GM12878 (cell line): ENCODE results near the gene STX12. TPM values are rescaled to one million over a fixed set of nuclear protein-coding genes. Genes with fewer than 3 reads are reported as not detected.

ENCODE experiments used
- BCL11A ChIP-seq: IDR thresholded peaks from 2 replicates; pipeline ENCODE4 v1.6.1; 2011; ENCODE audit warnings: low read depth, low read length
- CHD2 ChIP-seq: IDR thresholded peaks from 2 replicates; pipeline ENCODE4 v1.6.1; 2011; ENCODE audit warnings: low read depth, low read length, improper control_type of control experiment, borderline replicate concordance
- CREB1 ChIP-seq: IDR thresholded peaks from 2 replicates; pipeline ENCODE4 v1.6.1; 2012; ENCODE audit warnings: low read depth, mild to moderate bottlenecking, inconsistent platforms
- E2F4 ChIP-seq: IDR thresholded peaks from 2 replicates; pipeline ENCODE4 v1.6.1; 2012; ENCODE audit warnings: low read depth, low read length, improper control_type of control experiment
- EGR1 ChIP-seq, 2 experiments: IDR thresholded peaks; 1 replicate in 1 of 2; 2 replicates in 1 of 2; pipeline ENCODE4 v1.6.1; 2011 to 2012; ENCODE audit warnings: low read depth in 2 of 2, low read length in 2 of 2, borderline replicate concordance in 1 of 2, mild to moderate bottlenecking in 1 of 2, moderate library complexity in 1 of 2
- IKZF1 ChIP-seq: fragments of 450-650 bp; conservative IDR thresholded peaks from 2 replicates; pipeline ENCODE4 v1.6.1; 2017; ENCODE audit warnings: antibody characterized with exemption, mild to moderate bottlenecking
- MTA3 ChIP-seq: IDR thresholded peaks from 2 replicates; pipeline ENCODE4 v1.6.1; 2012; ENCODE audit warnings: low read length, inconsistent platforms, borderline replicate concordance
- MXI1 ChIP-seq: fragments of 150-350 bp; IDR thresholded peaks from 2 replicates; pipeline ENCODE4 v1.6.1; 2011; ENCODE audit warnings: low read depth, mild to moderate bottlenecking, inconsistent platforms, low read length, improper control_type of control experiment
- NR2C1 ChIP-seq: fragments of 450-650 bp; IDR thresholded peaks from 2 replicates; pipeline ENCODE4 v1.6.1; 2017; ENCODE audit warnings: antibody characterized with exemption, mild to moderate bottlenecking, moderate library complexity
- NR2F1 ChIP-seq: fragments of 450-650 bp; conservative IDR thresholded peaks from 2 replicates; pipeline ENCODE4 v1.6.1; 2017; ENCODE audit warnings: mild to moderate bottlenecking
- NRF1 ChIP-seq: conservative IDR thresholded peaks from 2 replicates; pipeline ENCODE4 v1.6.1; 2011; ENCODE audit warnings: mild to moderate bottlenecking, low read depth, low read length, improper control_type of control experiment
- RELB ChIP-seq: fragments of 450-650 bp; IDR thresholded peaks from 2 replicates; pipeline ENCODE4 v1.6.1; 2017; ENCODE audit warnings: low read depth, mild to moderate bottlenecking, moderate library complexity
- SMARCA5 ChIP-seq: fragments of 450-650 bp; IDR thresholded peaks from 2 replicates; pipeline ENCODE4 v1.6.1; 2017; ENCODE audit warnings: mild to moderate bottlenecking
- TBL1XR1 ChIP-seq: IDR thresholded peaks from 2 replicates; pipeline ENCODE4 v1.6.1; 2012; ENCODE audit warnings: low read depth, low read length, improper control_type of control experiment
- YY1 ChIP-seq: IDR thresholded peaks from 2 replicates; pipeline ENCODE4 v1.6.1; 2011; ENCODE audit warnings: low read depth, mild to moderate bottlenecking, low read length
- polyA plus RNA-seq, 11 experiments: library from polyadenylated mRNA; depleted of rRNA in 4 of 11; unstranded in 6 of 11; stranded (reverse) in 5 of 11; fragments of >200 nt; fragmentation: Nextera tagmentation in 4 of 11; fragmentation: Illumina TruSeq in 1 of 11; extraction: Ambion mirVana in 4 of 11; extraction: Trizol in 1 of 11; gene quantifications; 1 replicate in 1 of 11; 2 replicates in 10 of 11; pipeline versions ENCODE4 v1.2.1 to v1.2.3, GENCODE V29; 2011 to 2016; ENCODE audit warnings: inconsistent platforms in 2 of 11, missing spikeins in 2 of 11, low read depth in 1 of 11
- total RNA-seq, 4 experiments: library from RNA; depleted of rRNA in 3 of 4; stranded (reverse); fragments of >200 nt in 3 of 4; fragmentation: Illumina TruSeq in 1 of 4; extraction: Trizol in 1 of 4; gene quantifications; 2 replicates each; pipeline versions ENCODE4 v1.2.1 to v1.2.3, GENCODE V29; 2013 to 2021
- TF ChIP-seq, protein P1 (sequence below): fragments of 150-350 bp; IDR thresholded peaks from 2 replicates; pipeline ENCODE4 v1.6.1; 2016; ENCODE audit warnings: low read depth, low read length
- TF ChIP-seq, protein P2 (sequence below): fragments of 450-650 bp; IDR thresholded peaks from 2 replicates; pipeline ENCODE4 v1.6.1; 2017; ENCODE audit warnings: borderline replicate concordance
- TF ChIP-seq, protein P3 (sequence below): fragments of 450-650 bp; conservative IDR thresholded peaks from 2 replicates; pipeline ENCODE4 v1.6.1; 2017; ENCODE audit warnings: mild to moderate bottlenecking, moderate library complexity

Gene STX12
- total and polyA plus RNA-seq, 10 of the 15 experiments (the other 5 are each of a cell fraction or from before 2014, with no cell fraction given) = 20.2 to 35.0 (median 28.1) TPM

DNA sequence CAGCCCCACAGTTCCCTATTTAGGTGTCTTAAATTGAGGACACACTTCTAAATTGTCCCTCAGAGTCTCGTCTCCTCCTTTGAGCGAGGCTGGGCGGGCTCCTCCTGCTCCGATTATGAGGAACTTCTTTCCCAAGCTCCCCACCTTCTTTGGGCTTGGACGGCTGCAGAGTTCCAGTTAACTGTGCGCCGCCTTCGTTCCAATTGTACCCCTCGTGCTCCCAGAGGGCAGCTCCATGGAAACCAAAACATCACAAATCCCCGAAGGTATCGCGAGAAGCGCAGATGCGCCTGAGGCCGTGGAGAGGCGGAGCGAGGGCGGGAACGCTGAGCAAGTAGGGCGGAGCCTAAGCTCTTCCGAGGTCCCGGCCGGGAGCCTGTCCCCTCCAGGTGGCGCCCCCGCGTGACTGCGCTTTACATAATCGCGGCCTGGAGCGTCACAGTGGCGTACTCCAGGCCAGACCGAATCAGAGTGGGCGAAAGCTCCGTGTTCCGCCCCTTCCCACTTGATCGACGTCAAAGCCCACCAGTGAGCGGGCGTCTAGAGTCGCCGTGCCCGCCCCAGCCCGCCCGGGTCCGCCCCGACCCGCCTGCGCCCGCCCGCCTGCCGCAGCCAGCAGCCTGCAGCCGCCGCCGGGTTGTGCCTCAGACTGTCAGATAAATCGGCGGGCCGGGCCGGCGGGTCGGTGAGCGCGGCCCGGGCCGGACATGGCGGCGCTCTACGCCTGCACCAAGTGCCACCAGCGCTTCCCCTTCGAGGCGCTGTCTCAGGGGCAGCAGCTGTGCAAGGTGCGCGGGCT lies 47.4 kb upstream of the STX12 start, which contains the start of gene FAM76A (continued):
- TF ChIP-seq, protein P1, sequence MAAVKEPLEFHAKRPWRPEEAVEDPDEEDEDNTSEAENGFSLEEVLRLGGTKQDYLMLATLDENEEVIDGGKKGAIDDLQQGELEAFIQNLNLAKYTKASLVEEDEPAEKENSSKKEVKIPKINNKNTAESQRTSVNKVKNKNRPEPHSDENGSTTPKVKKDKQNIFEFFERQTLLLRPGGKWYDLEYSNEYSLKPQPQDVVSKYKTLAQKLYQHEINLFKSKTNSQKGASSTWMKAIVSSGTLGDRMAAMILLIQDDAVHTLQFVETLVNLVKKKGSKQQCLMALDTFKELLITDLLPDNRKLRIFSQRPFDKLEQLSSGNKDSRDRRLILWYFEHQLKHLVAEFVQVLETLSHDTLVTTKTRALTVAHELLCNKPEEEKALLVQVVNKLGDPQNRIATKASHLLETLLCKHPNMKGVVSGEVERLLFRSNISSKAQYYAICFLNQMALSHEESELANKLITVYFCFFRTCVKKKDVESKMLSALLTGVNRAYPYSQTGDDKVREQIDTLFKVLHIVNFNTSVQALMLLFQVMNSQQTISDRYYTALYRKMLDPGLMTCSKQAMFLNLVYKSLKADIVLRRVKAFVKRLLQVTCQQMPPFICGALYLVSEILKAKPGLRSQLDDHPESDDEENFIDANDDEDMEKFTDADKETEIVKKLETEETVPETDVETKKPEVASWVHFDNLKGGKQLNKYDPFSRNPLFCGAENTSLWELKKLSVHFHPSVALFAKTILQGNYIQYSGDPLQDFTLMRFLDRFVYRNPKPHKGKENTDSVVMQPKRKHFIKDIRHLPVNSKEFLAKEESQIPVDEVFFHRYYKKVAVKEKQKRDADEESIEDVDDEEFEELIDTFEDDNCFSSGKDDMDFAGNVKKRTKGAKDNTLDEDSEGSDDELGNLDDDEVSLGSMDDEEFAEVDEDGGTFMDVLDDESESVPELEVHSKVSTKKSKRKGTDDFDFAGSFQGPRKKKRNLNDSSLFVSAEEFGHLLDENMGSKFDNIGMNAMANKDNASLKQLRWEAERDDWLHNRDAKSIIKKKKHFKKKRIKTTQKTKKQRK = peak; percentile 76
- peak; percentile 91 for TF ChIP-seq MXI1
- peak; percentile 50; the same call in 1 of the 2 replicates for TF ChIP-seq YY1
- 0 out of 3 replicates have a peak, but pooled peaks of 1 of the 2 experiments have one; percentile 8 for TF ChIP-seq EGR1 (IDR thresholded peaks at IDR 0.05; ENCODE audit: borderline replicate concordance in 1 of 2, low read depth in 2 of 2, low read length in 2 of 2)
- 0 out of 2 replicates have a peak, but pooled peaks have one; percentile 58 for TF ChIP-seq IKZF1
- peak; percentile 99 for TF ChIP-seq CHD2
- no peak for TF ChIP-seq RELB
- TF ChIP-seq BCL11A = no peak
- 0 out of 2 replicates have a peak, but pooled peaks have one; percentile 20 for TF ChIP-seq NRF1
- no peak for TF ChIP-seq TBL1XR1
- peak; percentile 99 for TF ChIP-seq CREB1
- TF ChIP-seq, protein P2, sequence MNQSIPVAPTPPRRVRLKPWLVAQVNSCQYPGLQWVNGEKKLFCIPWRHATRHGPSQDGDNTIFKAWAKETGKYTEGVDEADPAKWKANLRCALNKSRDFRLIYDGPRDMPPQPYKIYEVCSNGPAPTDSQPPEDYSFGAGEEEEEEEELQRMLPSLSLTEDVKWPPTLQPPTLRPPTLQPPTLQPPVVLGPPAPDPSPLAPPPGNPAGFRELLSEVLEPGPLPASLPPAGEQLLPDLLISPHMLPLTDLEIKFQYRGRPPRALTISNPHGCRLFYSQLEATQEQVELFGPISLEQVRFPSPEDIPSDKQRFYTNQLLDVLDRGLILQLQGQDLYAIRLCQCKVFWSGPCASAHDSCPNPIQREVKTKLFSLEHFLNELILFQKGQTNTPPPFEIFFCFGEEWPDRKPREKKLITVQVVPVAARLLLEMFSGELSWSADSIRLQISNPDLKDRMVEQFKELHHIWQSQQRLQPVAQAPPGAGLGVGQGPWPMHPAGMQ = peak; percentile 84; the same call in 1 of the 2 replicates
- TF ChIP-seq SMARCA5 = no peak
- peak; percentile 78 for TF ChIP-seq E2F4
- TF ChIP-seq, protein P3, sequence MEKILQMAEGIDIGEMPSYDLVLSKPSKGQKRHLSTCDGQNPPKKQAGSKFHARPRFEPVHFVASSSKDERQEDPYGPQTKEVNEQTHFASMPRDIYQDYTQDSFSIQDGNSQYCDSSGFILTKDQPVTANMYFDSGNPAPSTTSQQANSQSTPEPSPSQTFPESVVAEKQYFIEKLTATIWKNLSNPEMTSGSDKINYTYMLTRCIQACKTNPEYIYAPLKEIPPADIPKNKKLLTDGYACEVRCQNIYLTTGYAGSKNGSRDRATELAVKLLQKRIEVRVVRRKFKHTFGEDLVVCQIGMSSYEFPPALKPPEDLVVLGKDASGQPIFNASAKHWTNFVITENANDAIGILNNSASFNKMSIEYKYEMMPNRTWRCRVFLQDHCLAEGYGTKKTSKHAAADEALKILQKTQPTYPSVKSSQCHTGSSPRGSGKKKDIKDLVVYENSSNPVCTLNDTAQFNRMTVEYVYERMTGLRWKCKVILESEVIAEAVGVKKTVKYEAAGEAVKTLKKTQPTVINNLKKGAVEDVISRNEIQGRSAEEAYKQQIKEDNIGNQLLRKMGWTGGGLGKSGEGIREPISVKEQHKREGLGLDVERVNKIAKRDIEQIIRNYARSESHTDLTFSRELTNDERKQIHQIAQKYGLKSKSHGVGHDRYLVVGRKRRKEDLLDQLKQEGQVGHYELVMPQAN = peak; percentile 34
- no peak; the same call in 1 of the 2 replicates for TF ChIP-seq NR2C1
- TF ChIP-seq NR2F1 = peak; percentile 55; the same call in 1 of the 2 replicates
- TF ChIP-seq MTA3 = no peak
